ENCODE data around the gene ABCB1.

ABCB1 gene

GRCh38 chr7:87511510-87511909 is 89.2 kb downstream of the ABCB1 start:
- no peaks in the 10 kb centered on the region for H3K9me3 Mint-ChIP-seq
- TF ChIP-seq, protein P1, sequence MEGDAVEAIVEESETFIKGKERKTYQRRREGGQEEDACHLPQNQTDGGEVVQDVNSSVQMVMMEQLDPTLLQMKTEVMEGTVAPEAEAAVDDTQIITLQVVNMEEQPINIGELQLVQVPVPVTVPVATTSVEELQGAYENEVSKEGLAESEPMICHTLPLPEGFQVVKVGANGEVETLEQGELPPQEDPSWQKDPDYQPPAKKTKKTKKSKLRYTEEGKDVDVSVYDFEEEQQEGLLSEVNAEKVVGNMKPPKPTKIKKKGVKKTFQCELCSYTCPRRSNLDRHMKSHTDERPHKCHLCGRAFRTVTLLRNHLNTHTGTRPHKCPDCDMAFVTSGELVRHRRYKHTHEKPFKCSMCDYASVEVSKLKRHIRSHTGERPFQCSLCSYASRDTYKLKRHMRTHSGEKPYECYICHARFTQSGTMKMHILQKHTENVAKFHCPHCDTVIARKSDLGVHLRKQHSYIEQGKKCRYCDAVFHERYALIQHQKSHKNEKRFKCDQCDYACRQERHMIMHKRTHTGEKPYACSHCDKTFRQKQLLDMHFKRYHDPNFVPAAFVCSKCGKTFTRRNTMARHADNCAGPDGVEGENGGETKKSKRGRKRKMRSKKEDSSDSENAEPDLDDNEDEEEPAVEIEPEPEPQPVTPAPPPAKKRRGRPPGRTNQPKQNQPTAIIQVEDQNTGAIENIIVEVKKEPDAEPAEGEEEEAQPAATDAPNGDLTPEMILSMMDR (IDR thresholded peaks at IDR 0.05): no peak
- no peaks in the 10 kb centered on the region for H3K36me3 Mint-ChIP-seq (ENCODE audit: low read depth)
- no peak for DNase-seq
- H3K27me3 Mint-ChIP-seq (ENCODE audit: low read depth, poor library complexity): no peaks in the 10 kb centered on the region
- H3K4me1 Mint-ChIP-seq: peaks cover 7% of the 10 kb centered on the region
- H3K27ac Mint-ChIP-seq: no peak overlapping the region
- no peak overlapping the region for H3K4me3 Mint-ChIP-seq

DNA sequence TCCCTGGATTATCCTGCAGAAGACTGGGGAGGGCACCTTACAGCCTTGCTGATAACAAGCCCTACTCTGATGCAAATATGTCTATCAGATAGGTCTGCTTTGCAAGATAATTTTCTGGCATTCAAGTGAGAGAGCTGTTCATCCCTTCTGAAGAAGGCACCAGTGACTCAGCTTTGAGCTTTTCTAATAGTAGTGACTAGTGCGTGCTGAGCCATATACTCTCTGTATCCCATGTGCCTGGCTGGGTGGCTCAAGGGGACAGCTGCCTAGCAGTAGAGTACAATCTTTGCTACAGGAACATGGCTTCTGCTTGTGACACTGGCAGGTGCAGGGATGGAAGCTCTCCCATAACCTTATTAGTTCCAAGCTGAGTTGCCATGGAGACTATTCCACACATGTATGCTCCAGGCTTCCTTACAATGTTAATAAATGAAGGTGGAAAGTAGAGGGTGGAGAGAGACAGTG is 90.2 kb downstream of the ABCB1 start:
- TF ChIP-seq, protein P1 (IDR thresholded peaks at IDR 0.05): no peak
- H3K27me3 Mint-ChIP-seq (ENCODE audit: low read depth, poor library complexity): no peaks in the 10 kb centered on the region
- no peaks in the 10 kb centered on the region for H3K9me3 Mint-ChIP-seq
- H3K4me1 Mint-ChIP-seq: peaks cover 7% of the 10 kb centered on the region
- no peak overlapping the region for H3K27ac Mint-ChIP-seq
- DNase-seq: no peak
- H3K36me3 Mint-ChIP-seq (ENCODE audit: low read depth): no peaks in the 10 kb centered on the region
- H3K4me3 Mint-ChIP-seq: no peak overlapping the region

- peaks cover 7% of the 10 kb centered on the region for H3K4me1 Mint-ChIP-seq
- H3K27ac Mint-ChIP-seq: no peak overlapping the region
- no peaks in the 10 kb centered on the region for H3K9me3 Mint-ChIP-seq
- no peak for DNase-seq
- TF ChIP-seq, protein P1 (IDR thresholded peaks at IDR 0.05): no peak
- H3K36me3 Mint-ChIP-seq (ENCODE audit: low read depth): no peaks in the 10 kb centered on the region
- no peak overlapping the region for H3K4me3 Mint-ChIP-seq
- no peaks in the 10 kb centered on the region for H3K27me3 Mint-ChIP-seq (ENCODE audit: low read depth, poor library complexity)
These were observed 93.2 kb downstream of the ABCB1 start for GRCh38 chr7:87507446-87507845.

DNA sequence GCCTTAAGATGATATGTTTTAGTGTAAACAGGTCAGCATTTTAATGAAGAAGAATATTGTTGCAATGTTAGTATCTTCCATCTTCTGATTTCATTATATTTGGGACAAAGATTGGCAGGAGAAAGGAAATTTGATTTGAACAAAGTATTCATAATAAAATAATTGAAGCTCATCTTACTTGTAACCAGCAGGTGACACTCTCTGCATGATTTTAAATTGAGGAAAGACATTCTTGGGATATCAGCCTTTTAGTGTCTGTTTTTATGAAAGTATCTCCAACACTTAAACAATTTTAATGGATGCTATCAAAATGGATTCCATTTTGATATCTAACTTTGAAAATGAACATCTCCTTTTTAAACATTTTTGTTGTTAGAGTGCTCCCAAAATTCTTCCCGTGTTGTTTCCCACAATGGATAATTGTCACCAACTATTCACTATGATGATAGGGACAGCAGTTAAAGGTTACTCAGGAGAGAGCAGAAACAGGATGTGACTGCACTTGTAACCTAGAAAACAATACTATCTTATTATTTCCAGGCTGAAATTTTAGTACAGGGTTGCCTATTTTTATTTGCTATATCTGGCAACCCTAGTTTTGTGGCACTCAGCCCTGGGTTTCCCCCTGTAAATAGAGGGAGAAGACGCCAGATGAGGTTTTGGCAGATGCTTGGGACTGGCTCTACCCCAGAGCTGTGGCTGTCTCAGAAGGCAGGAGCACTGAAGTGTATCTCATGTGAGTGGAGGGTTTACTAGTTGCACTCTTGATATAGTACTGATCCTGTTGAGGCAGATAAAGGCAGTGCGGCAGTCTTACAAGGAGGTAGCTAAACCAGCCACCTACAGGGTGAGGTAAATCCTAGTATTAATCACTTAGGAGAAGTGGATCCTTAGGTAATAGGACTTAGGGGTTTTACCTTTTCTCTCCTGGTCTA is 94.2 kb downstream of the ABCB1 start:
- Mint-ChIP-seq H3K27me3 (ENCODE audit: low read depth, poor library complexity) (no peaks in the 10 kb centered on the region), H3K4me3 (no peak overlapping the region), H3K9me3 (no peaks in the 10 kb centered on the region), H3K27ac (no peak overlapping the region), H3K36me3 (ENCODE audit: low read depth) (no peaks in the 10 kb centered on the region), H3K4me1 (peaks cover 7% of the 10 kb centered on the region)
- no peak for DNase-seq
- TF ChIP-seq, protein P1 (IDR thresholded peaks at IDR 0.05): no peak

GRCh38 chr7:87505557-87506245 is 95.0 kb downstream of the ABCB1 start:
- TF ChIP-seq, protein P1 (IDR thresholded peaks at IDR 0.05): no peak
- Mint-ChIP-seq H3K27me3 (ENCODE audit: low read depth, poor library complexity) (no peaks in the 10 kb centered on the region), H3K9me3 (no peaks in the 10 kb centered on the region), H3K27ac (no peak overlapping the region), H3K4me3 (no peak overlapping the region), H3K36me3 (ENCODE audit: low read depth) (no peaks in the 10 kb centered on the region), H3K4me1 (peaks cover 7% of the 10 kb centered on the region)
- DNase-seq: no peak

All from nephron progenitor cell (in vitro differentiated cells).